Measurements from ENCODE around the gene ZBTB7A. TPM values are rescaled to one million over a fixed set of nuclear protein-coding genes. Genes with fewer than 3 reads are reported as not detected.

Gene ZBTB7A
- total and polyA plus RNA-seq, 2 of the 4 experiments (the other 2 are of a cell fraction), result 3.2 to 10.3 TPM

GRCh38 chr19:4064149-4064495, 2.6 kb downstream of the ZBTB7A start (continued):
- no peak for TF ChIP-seq BHLHE40 (IDR thresholded peaks at IDR 0.05; ENCODE audit: low read depth, low read length)
- no peak for TF ChIP-seq MAFK (IDR thresholded peaks at IDR 0.05; ENCODE audit: low read depth, low read length)
- TF ChIP-seq FOS (IDR thresholded peaks at IDR 0.05; ENCODE audit: low read depth, low read length), result no peak
- TF ChIP-seq CHD1 (IDR thresholded peaks at IDR 0.05; ENCODE audit: low read depth, low read length), result no peak
- TF ChIP-seq RAD21 (IDR thresholded peaks at IDR 0.05; ENCODE audit: low read length), result no peak
- TF ChIP-seq POLR2A (IDR thresholded peaks at IDR 0.05; ENCODE audit: low read depth, low read length), result no peak
- no peak for TF ChIP-seq CEBPB (IDR thresholded peaks at IDR 0.05; ENCODE audit: low read depth, low read length)

- Histone ChIP-seq H3K18ac (ENCODE audit: low read depth, low read length) (no peak overlapping the region), H4K8ac (ENCODE audit: low read depth in 2 of 2, low read length in 2 of 2) (no peak overlapping the region), H4K20me1 (ENCODE audit: insufficient read depth, low read length) (peaks cover 62% of the 10 kb centered on the region), H3K9me3 (ENCODE audit: control insufficient read depth, insufficient read depth, low read length) (no peaks in the 10 kb centered on the region), H3K4me3 (ENCODE audit: insufficient read depth, low read depth, low read length) (peak overlapping the region; percentile 83), H2BK120ac (ENCODE audit: low read depth, low read length) (no peak overlapping the region), H3K9me1 (ENCODE audit: insufficient read depth, low read length) (no peaks in the 10 kb centered on the region), H2BK20ac (ENCODE audit: low read depth, low read length) (no peak overlapping the region), H2AK9ac (replicated peaks; ENCODE audit: low read depth, low read length, poor library complexity) (no peak overlapping the region), H3K9ac (ENCODE audit: low read depth, low read length) (peak overlapping the region; percentile 75), H3K4ac (ENCODE audit: low read depth, low read length) (no peak overlapping the region), H3K23ac (ENCODE audit: low read depth, low read length) (peak overlapping the region; percentile 41; the same call in 1 of the 2 replicates), H2AFZ (replicated peaks; ENCODE audit: low read length, poor library complexity) (no peak overlapping the region), H3K36me3 (ENCODE audit: control insufficient read depth, insufficient read depth, low read length) (peaks cover 22% of the 10 kb centered on the region), H2BK15ac (ENCODE audit: low read depth, low read length) (no peak overlapping the region), H2BK5ac (ENCODE audit: low read depth, low read length, poor library complexity, severe bottlenecking) (no peak overlapping the region), H3K56ac (ENCODE audit: extremely low read depth, insufficient read depth, low read length) (no peak overlapping the region), H3K4me2 (ENCODE audit: low read depth, low read length) (peak overlapping the region; percentile 91), H4K91ac (ENCODE audit: insufficient read depth, low read depth, low read length) (no peak overlapping the region), H3K4me1 (ENCODE audit: control insufficient read depth, insufficient read depth, low read length) (peaks cover 39% of the 10 kb centered on the region), H3K14ac (replicated peaks; ENCODE audit: low read depth, low read length) (no peak overlapping the region), H4K5ac (ENCODE audit: low read depth, low read length) (no peak overlapping the region), H3K27me3 (ENCODE audit: control insufficient read depth, insufficient read depth, low read length) (no peaks in the 10 kb centered on the region), H3K27ac (ENCODE audit: insufficient read depth, low read length) (peak overlapping the region; percentile 98), H2AK5ac (ENCODE audit: low read depth, low read length) (no peak overlapping the region), H3K79me1 (ENCODE audit: low read depth in 1 of 2, low read length in 2 of 2) (peaks cover 0 to 26% of the 10 kb centered on the region in 2 experiments; a peak in 1 of 4 replicates)
- in situ Hi-C loops (cut with MboI; ENCODE audit: low sequenced_read_pairs), result no loop called here
- TF ChIP-seq POLR2A (IDR thresholded peaks at IDR 0.05; ENCODE audit: low read depth, low read length), result peak; percentile 63; the same call in 1 of the 2 replicates
- no peak for TF ChIP-seq RAD21 (IDR thresholded peaks at IDR 0.05; ENCODE audit: low read length)
- no peak for TF ChIP-seq CEBPB (IDR thresholded peaks at IDR 0.05; ENCODE audit: low read depth, low read length)
- no peak for TF ChIP-seq CHD1 (IDR thresholded peaks at IDR 0.05; ENCODE audit: low read depth, low read length)
- ChIA-PET CTCF (no interaction called here), POLR2A (ENCODE audit: unreplicated experiment) (no interaction called here)
- ATAC-seq (ENCODE audit: low read depth), result no peak
- DNase-seq, result no peak
- WGBS, 2 experiments (ENCODE audit: extremely low coverage in 2 of 2, insufficient read length in 1 of 2), result 45% methylated on average over 18 of the region's 31 CpGs; no CpG with 5 or more reads in 1 of the 2 experiments
- intact Hi-C loops (cut with micrococcal nuclease), result loop anchor here (2.0 kb wide), 1 partner anchor 141 kb away; no protein-coding TSS in a partner anchor
- dilution Hi-C loops (cut with HindIII; ENCODE audit: low sequenced_read_pairs, unreplicated experiment), result no loop called here
- BruUV-seq (replicated peaks), result no TSS peak
Measured at GRCh38 chr19:4063369-4064148, 3.1 kb downstream of the ZBTB7A start.
